H9 (cell line): Measurements from ENCODE around the gene SLC45A1. TPM values are rescaled to one million over a fixed set of nuclear protein-coding genes. Genes with fewer than 3 reads are reported as not detected.

Source experiments
- DNase-seq: peaks from one replicate; pipeline ENCODE4 v3.0.0-alpha.2; 2017
- H2AFZ ChIP-seq: one replicate; pipeline ENCODE4 v1.6.1; 2013; ENCODE audit warnings: mild to moderate bottlenecking, low read length, control low read depth, moderate library complexity
- H2AK5ac ChIP-seq: 2 replicates; pipeline ENCODE4 v1.6.1; 2013; ENCODE audit warnings: low read length, control low read depth, mixed read lengths; ENCODE audit not compliant: insufficient read length
- H2BK120ac ChIP-seq: one replicate; pipeline ENCODE4 v1.6.1; 2013; ENCODE audit warnings: low read depth, mild to moderate bottlenecking, low read length, control low read depth, inconsistent platforms; ENCODE audit not compliant: poor library complexity, severe bottlenecking
- H2BK12ac ChIP-seq: 2 replicates; pipeline ENCODE4 v1.6.1; 2013; ENCODE audit warnings: low read length, control low read depth, mixed read lengths, low read depth; ENCODE audit not compliant: insufficient read length
- H2BK15ac ChIP-seq: 2 replicates; pipeline ENCODE4 v1.6.1; 2013; ENCODE audit warnings: low read depth, low read length, control low read depth
- H2BK20ac ChIP-seq: one replicate; pipeline ENCODE4 v1.6.1; 2013; ENCODE audit warnings: low read depth, mild to moderate bottlenecking, low read length, control low read depth, inconsistent platforms; ENCODE audit not compliant: poor library complexity, severe bottlenecking
- H2BK5ac ChIP-seq: 2 replicates; pipeline ENCODE4 v1.6.1; 2013; ENCODE audit warnings: low read length, control low read depth, mixed read lengths; ENCODE audit not compliant: insufficient read length
- H3K14ac ChIP-seq: 2 replicates; pipeline ENCODE4 v1.6.1; 2013; ENCODE audit warnings: low read length, control low read depth; ENCODE audit not compliant: insufficient read depth
- H3K18ac ChIP-seq: 2 replicates; pipeline ENCODE4 v1.6.1; 2013; ENCODE audit warnings: low read depth, mild to moderate bottlenecking, mixed read lengths, low read length, control low read depth; ENCODE audit not compliant: insufficient read length
- H3K23ac ChIP-seq: 2 replicates; pipeline ENCODE4 v1.6.1; 2013; ENCODE audit warnings: low read length, control low read depth, mixed read lengths, low read depth; ENCODE audit not compliant: insufficient read length
- H3K23me2 ChIP-seq: 2 replicates; pipeline ENCODE4 v1.6.1; 2013; ENCODE audit warnings: low read depth, mild to moderate bottlenecking, mixed read lengths, low read length, control low read depth; ENCODE audit not compliant: insufficient read length, poor library complexity, severe bottlenecking
- H3K27ac ChIP-seq: 2 replicates; pipeline ENCODE4 v1.5.1; 2013; ENCODE audit warnings: low read length, control low read depth, mixed read lengths, low read depth; ENCODE audit not compliant: insufficient read length
- H3K27me3 ChIP-seq: 2 replicates; pipeline ENCODE4 v1.6.1; 2013; ENCODE audit warnings: low read length, control low read depth, inconsistent platforms; ENCODE audit not compliant: insufficient read depth
- H3K4ac ChIP-seq: 2 replicates; pipeline ENCODE4 v1.6.1; 2013; ENCODE audit warnings: low read depth, mild to moderate bottlenecking, control low read depth, inconsistent platforms, low read length, moderate library complexity
- H3K4me1 ChIP-seq: 2 replicates; pipeline ENCODE4 v1.6.1; 2013; ENCODE audit warnings: low read length, control low read depth, inconsistent platforms; ENCODE audit not compliant: insufficient read depth
- H3K4me2 ChIP-seq: 2 replicates; pipeline ENCODE4 v1.6.1; 2013; ENCODE audit warnings: low read length, control low read depth, mixed read lengths; ENCODE audit not compliant: insufficient read length, insufficient read depth
- H3K56ac ChIP-seq: 2 replicates; pipeline ENCODE4 v1.6.1; 2013; ENCODE audit warnings: low read depth, mild to moderate bottlenecking, mixed read lengths, low read length, control low read depth; ENCODE audit not compliant: insufficient read length
- H3K79me1 ChIP-seq: 2 replicates; pipeline ENCODE4 v1.6.1; 2013; ENCODE audit warnings: low read depth, mild to moderate bottlenecking, moderate library complexity, low read length, control low read depth, inconsistent platforms; ENCODE audit not compliant: insufficient read depth, poor library complexity, severe bottlenecking
- H3K79me2 ChIP-seq: 2 replicates; pipeline ENCODE4 v1.6.1; 2013; ENCODE audit warnings: low read length, control low read depth, inconsistent platforms; ENCODE audit not compliant: insufficient read depth
- H3K9ac ChIP-seq: 2 replicates; pipeline ENCODE4 v1.6.1; 2013; ENCODE audit warnings: low read length, control low read depth, mixed read lengths; ENCODE audit not compliant: insufficient read length; ENCODE audit errors: extremely low read depth
- H3K9me3 ChIP-seq: one replicate; pipeline ENCODE4 v1.6.1; 2013; ENCODE audit warnings: low read depth, low read length, inconsistent platforms; ENCODE audit not compliant: control insufficient read depth
- H3T11ph ChIP-seq: one replicate; pipeline ENCODE4 v1.6.1; 2013; ENCODE audit warnings: mild to moderate bottlenecking, low read length, control low read depth, inconsistent platforms
- H4K20me1 ChIP-seq: one replicate; pipeline ENCODE4 v1.6.1; 2013; ENCODE audit not compliant: control insufficient read depth, insufficient read length, insufficient read depth
- H4K5ac ChIP-seq: 2 replicates; pipeline ENCODE4 v1.6.1; 2013; ENCODE audit warnings: low read depth, mild to moderate bottlenecking, mixed read lengths, low read length, control low read depth; ENCODE audit not compliant: insufficient read length
- H4K8ac ChIP-seq: replicated peaks from 2 replicates; pipeline ENCODE4 v1.6.1; 2013; ENCODE audit warnings: low read length, control low read depth, mixed read lengths, low read depth; ENCODE audit not compliant: insufficient read length
- H4K91ac ChIP-seq: 2 replicates; pipeline ENCODE4 v1.6.1; 2013; ENCODE audit warnings: low read depth, mild to moderate bottlenecking, moderate library complexity, mixed read lengths, low read length, control low read depth; ENCODE audit not compliant: insufficient read length
- H3K27ac Mint-ChIP-seq, 3 experiments: 2 replicates in 2 of 3; 3 replicates in 1 of 3; pipeline ENCODE4 v1.8.0; 2020 to 2021; ENCODE audit warnings: mixed read lengths in 3 of 3, mild to moderate bottlenecking in 1 of 3, moderate library complexity in 1 of 3
- H3K27me3 Mint-ChIP-seq: 2 replicates; pipeline ENCODE4 v1.8.0; 2021; ENCODE audit warnings: low read depth, mild to moderate bottlenecking, moderate library complexity, mixed read lengths
- H3K36me3 Mint-ChIP-seq, 3 experiments: 2 replicates in 2 of 3; 3 replicates in 1 of 3; pipeline ENCODE4 v1.8.0; 2020 to 2021; ENCODE audit warnings: low read depth in 3 of 3, mixed read lengths in 3 of 3; ENCODE audit not compliant: insufficient read depth in 1 of 3
- H3K4me1 Mint-ChIP-seq, 2 experiments: 2 replicates each; pipeline ENCODE4 v1.8.0; 2020; ENCODE audit warnings: mixed read lengths in 2 of 2
- H3K4me3 Mint-ChIP-seq, 2 experiments: 2 replicates in 1 of 2; 3 replicates in 1 of 2; pipeline ENCODE4 v1.8.0; 2020 to 2021; ENCODE audit warnings: mild to moderate bottlenecking in 2 of 2, mixed read lengths in 2 of 2, moderate library complexity in 1 of 2
- H3K9me3 Mint-ChIP-seq, 2 experiments: 2 replicates in 1 of 2; 3 replicates in 1 of 2; pipeline ENCODE4 v1.8.0; 2020; ENCODE audit warnings: mild to moderate bottlenecking in 2 of 2, mixed read lengths in 2 of 2, moderate library complexity in 1 of 2
- WGBS: extraction: QIAGEN DNeasy Blood & Tissue Kit; methylation state at CpG from one replicate; pipeline ENCODE4 v1.1.7; 2013; ENCODE audit warnings: missing lambda C conversion rate, low lambda C conversion rate, mixed read lengths; ENCODE audit not compliant: insufficient read length; ENCODE audit errors: extremely low coverage; 5-methylcytosine and 5-hydroxymethylcytosine counted together
- total RNA-seq: library from RNA; stranded (reverse); gene quantifications from 2 replicates; pipeline ENCODE4 v1.2.1, GENCODE V29; 2021
- TF ChIP-seq, protein P1 (sequence below): fragments of 200-600 bp; sonication (generic); conservative IDR thresholded peaks from 3 replicates; pipeline ENCODE4 v1.8.0; 2021; ENCODE audit warnings: antibody characterized with exemption, mild to moderate bottlenecking

The SLC45A1 gene
- total RNA-seq, 1 experiment from 2014 or later: 0.63 TPM

- no peak overlapping the region for H3K27ac ChIP-seq
- no peak overlapping the region for H3K14ac ChIP-seq
- H3K23ac ChIP-seq: no peak overlapping the region
- no peak overlapping the region for H2BK12ac ChIP-seq
- TF ChIP-seq, protein P1, sequence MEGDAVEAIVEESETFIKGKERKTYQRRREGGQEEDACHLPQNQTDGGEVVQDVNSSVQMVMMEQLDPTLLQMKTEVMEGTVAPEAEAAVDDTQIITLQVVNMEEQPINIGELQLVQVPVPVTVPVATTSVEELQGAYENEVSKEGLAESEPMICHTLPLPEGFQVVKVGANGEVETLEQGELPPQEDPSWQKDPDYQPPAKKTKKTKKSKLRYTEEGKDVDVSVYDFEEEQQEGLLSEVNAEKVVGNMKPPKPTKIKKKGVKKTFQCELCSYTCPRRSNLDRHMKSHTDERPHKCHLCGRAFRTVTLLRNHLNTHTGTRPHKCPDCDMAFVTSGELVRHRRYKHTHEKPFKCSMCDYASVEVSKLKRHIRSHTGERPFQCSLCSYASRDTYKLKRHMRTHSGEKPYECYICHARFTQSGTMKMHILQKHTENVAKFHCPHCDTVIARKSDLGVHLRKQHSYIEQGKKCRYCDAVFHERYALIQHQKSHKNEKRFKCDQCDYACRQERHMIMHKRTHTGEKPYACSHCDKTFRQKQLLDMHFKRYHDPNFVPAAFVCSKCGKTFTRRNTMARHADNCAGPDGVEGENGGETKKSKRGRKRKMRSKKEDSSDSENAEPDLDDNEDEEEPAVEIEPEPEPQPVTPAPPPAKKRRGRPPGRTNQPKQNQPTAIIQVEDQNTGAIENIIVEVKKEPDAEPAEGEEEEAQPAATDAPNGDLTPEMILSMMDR: no peak
- DNase-seq: no peak
- no peaks in the 10 kb centered on the region for H3K4me1 Mint-ChIP-seq
- no peaks in the 10 kb centered on the region for H3K27me3 Mint-ChIP-seq
- no peaks in the 10 kb centered on the region for H3K23me2 ChIP-seq
- H3K9me3 Mint-ChIP-seq: no peaks in the 10 kb centered on the region
- no peak overlapping the region for H2AK5ac ChIP-seq
- H2BK20ac ChIP-seq: no peak overlapping the region
- no peak overlapping the region for H2BK120ac ChIP-seq
- H3K4me1 ChIP-seq: no peaks in the 10 kb centered on the region
- no peak overlapping the region for H4K8ac ChIP-seq
- H2BK15ac ChIP-seq: no peak overlapping the region
- H3K9ac ChIP-seq: no peak overlapping the region
- no peak overlapping the region for H3T11ph ChIP-seq
- no peaks in the 10 kb centered on the region for H3K27me3 ChIP-seq
- no peak overlapping the region for H2AFZ ChIP-seq
- no peaks in the 10 kb centered on the region for H3K9me3 ChIP-seq
- no peaks in the 10 kb centered on the region for H3K36me3 Mint-ChIP-seq
- no peak overlapping the region for H4K91ac ChIP-seq
- H4K20me1 ChIP-seq: no peaks in the 10 kb centered on the region
- no peak overlapping the region for H3K18ac ChIP-seq
- no CpG with 5 or more reads among the region's 4 CpGs for WGBS
- H3K27ac Mint-ChIP-seq: no peak overlapping the region
- H4K5ac ChIP-seq: no peak overlapping the region
- no peaks in the 10 kb centered on the region for H3K79me1 ChIP-seq
- no peak overlapping the region for H3K4me3 Mint-ChIP-seq
- no peak overlapping the region for H3K4me2 ChIP-seq
- H2BK5ac ChIP-seq: no peak overlapping the region
- H3K4ac ChIP-seq: no peak overlapping the region
- no peaks in the 10 kb centered on the region for H3K79me2 ChIP-seq
- no peak overlapping the region for H3K56ac ChIP-seq
These were observed 24.2 kb upstream of the SLC45A1 start for GRCh38 chr1:8293641-8294169.
